Activated naive CD8-positive, alpha-beta T cell treated with anti-CD3 and anti-CD28 coated beads, Interleukin-2, amount 50 U/mL, for 24 hours (primary cell): ENCODE data around the gene ATF4.

Experiments
- ATAC-seq: fragments of 150-1000 bp; cut with Tn5 transposase; one replicate; pipeline ENCODE4 v1.10.0; 2021
- DNase-seq: peaks from one replicate; pipeline ENCODE4 v3.0.0; 2021
- H3K27ac Mint-ChIP-seq: one replicate; pipeline ENCODE4 v1.8.0; 2021; ENCODE audit warnings: mild to moderate bottlenecking, mixed read lengths
- H3K27me3 Mint-ChIP-seq: one replicate; pipeline ENCODE4 v1.8.0; 2021; ENCODE audit warnings: mixed read lengths
- H3K36me3 Mint-ChIP-seq: one replicate; pipeline ENCODE4 v1.8.0; 2021; ENCODE audit warnings: low read depth, mixed read lengths
- H3K4me1 Mint-ChIP-seq: one replicate; pipeline ENCODE4 v1.8.0; 2021; ENCODE audit warnings: mixed read lengths
- H3K4me3 Mint-ChIP-seq: one replicate; pipeline ENCODE4 v1.8.0; 2021; ENCODE audit warnings: mild to moderate bottlenecking, moderate library complexity, mixed read lengths
- H3K9me3 Mint-ChIP-seq: one replicate; pipeline ENCODE4 v1.8.0; 2021; ENCODE audit warnings: mixed read lengths

Gene ATF4

GRCh38 chr22:39524753-39525657 is 4.6 kb downstream of the ATF4 start:
- Mint-ChIP-seq H3K27ac (peak overlapping the region; percentile 84), H3K27me3 (peaks cover 2% of the 10 kb centered on the region), H3K36me3 (peaks cover 68% of the 10 kb centered on the region), H3K4me1 (peaks cover 78% of the 10 kb centered on the region), H3K4me3 (peak overlapping the region; percentile 46), H3K9me3 (no peaks in the 10 kb centered on the region)
- DNase-seq (no peak), ATAC-seq (no peak)

GRCh38 chr22:39525658-39525975 is 5.3 kb downstream of the ATF4 start:
- Mint-ChIP-seq H3K4me3 (peak overlapping the region; percentile 36), H3K27ac (peak overlapping the region; percentile 84), H3K27me3 (no peaks in the 10 kb centered on the region), H3K4me1 (peaks cover 79% of the 10 kb centered on the region), H3K36me3 (peaks cover 66% of the 10 kb centered on the region), H3K9me3 (no peaks in the 10 kb centered on the region)
- DNase-seq: no peak
- no peak for ATAC-seq

GRCh38 chr22:39526736-39527171 is 6.4 kb downstream of the ATF4 start:
- H3K4me1 Mint-ChIP-seq: peaks cover 88% of the 10 kb centered on the region
- peak overlapping the region; percentile 74 for H3K27ac Mint-ChIP-seq
- peak; percentile 39 for DNase-seq
- H3K36me3 Mint-ChIP-seq: peaks cover 64% of the 10 kb centered on the region
- H3K27me3 Mint-ChIP-seq: no peaks in the 10 kb centered on the region
- H3K9me3 Mint-ChIP-seq: no peaks in the 10 kb centered on the region
- no peak overlapping the region for H3K4me3 Mint-ChIP-seq
- ATAC-seq: peak; percentile 16

DNA sequence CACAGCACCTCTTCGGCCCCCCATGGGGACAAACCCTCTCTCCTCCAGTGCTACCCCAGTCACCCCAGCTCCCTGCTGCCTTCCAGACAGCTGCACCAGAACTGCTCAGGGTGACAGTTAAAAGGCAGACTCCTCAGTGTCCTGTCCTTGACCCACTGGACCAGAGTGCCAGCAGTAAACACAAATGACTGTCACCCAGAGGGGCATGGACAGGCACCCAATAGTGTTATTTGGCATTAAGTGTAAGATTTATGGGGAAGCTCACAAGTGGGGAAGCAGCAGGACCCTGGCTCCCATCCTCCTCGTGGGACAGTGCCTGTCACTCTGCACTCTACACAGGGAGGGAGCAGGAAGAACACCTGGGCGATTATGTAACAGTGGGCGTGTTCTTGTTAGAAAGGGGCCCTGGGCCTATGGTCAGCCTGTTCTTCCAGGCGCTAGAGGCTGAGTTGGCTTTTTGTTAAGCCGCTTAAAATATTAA is 7.2 kb downstream of the ATF4 start:
- DNase-seq: no peak
- Mint-ChIP-seq H3K4me3 (no peak overlapping the region), H3K36me3 (peaks cover 61% of the 10 kb centered on the region), H3K4me1 (peaks cover 85% of the 10 kb centered on the region), H3K27ac (peak overlapping the region; percentile 74), H3K9me3 (no peaks in the 10 kb centered on the region), H3K27me3 (no peaks in the 10 kb centered on the region)
- no peak for ATAC-seq

DNA sequence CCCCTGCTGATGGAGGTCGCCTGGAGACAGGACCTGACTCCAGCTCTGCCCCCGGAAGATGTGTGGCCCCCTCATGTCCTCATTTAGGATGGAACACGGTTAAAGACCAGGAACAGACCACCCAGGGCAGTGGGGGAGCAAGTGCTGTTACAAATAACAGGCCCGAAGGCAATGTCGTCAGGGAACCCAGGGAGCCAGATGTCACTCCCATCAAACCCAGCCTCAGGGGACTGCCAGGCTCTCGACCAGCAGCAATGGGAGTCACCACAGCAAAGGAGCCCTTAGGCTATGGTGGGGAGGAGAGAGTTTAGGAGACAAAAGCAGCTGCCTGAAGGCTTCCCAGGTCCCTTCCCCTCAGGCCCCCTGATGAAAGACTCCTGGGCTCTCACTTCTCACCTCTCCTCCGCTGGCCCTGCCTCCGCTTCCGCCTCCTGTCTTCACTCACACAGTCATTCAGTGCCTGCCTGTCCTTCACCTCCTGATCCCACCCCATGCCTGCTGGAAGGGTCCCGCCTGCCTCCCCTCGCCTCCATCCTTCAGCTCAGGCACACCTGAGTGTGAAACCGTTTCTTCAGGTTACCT is 7.8 kb downstream of the ATF4 start:
- no peaks in the 10 kb centered on the region for H3K27me3 Mint-ChIP-seq
- H3K4me1 Mint-ChIP-seq: peaks cover 83% of the 10 kb centered on the region
- peak overlapping the region; percentile 80 for H3K27ac Mint-ChIP-seq
- peak overlapping the region; percentile 97 for H3K4me3 Mint-ChIP-seq
- H3K9me3 Mint-ChIP-seq: no peaks in the 10 kb centered on the region
- DNase-seq (no peak), ATAC-seq (no peak)
- peaks cover 56% of the 10 kb centered on the region for H3K36me3 Mint-ChIP-seq

DNA sequence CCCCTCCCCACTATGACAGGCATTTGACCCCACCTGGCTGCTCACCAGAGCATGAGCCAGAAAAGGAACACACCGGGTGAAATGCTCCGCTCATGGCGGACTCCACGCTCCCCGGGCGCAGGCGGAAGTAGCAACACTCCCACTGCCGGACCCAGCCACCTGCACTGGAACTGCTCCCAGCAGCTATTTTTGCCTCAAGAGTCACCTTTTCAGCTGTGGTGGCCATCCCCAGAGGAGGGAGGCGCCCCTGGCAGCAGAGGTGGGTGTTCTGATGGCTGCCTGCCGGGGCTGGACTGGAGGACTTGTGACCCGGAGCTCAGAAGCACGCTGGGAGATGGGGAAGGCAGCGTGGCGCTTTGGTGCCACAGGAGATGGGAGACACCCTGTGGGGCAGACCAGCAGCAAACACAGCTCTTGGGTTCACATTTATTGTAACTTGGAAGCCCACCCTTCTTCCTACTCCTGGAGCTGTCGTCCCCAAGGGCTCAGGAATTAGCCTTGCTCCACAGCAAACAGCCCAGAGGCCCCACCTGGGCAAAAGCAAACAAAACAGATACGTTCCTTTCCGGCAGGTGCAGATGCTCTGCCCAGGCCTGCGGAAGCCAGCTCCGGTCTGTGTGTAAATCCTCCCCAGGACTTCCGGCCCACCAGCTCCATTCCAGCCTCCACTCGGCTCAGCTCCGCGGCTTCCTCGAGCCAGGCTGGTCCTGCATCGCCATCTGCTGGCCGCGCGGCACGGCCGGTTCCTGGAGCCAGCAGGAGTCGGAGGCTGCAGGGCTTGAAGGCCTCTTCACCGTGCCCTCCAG is 8.5 kb downstream of the ATF4 start:
- DNase-seq (peak; percentile 92), ATAC-seq (peak; percentile 25)
- Mint-ChIP-seq H3K27me3 (no peaks in the 10 kb centered on the region), H3K36me3 (peaks cover 52% of the 10 kb centered on the region), H3K27ac (peak overlapping the region; percentile 80), H3K9me3 (no peaks in the 10 kb centered on the region), H3K4me3 (peak overlapping the region; percentile 97), H3K4me1 (peaks cover 82% of the 10 kb centered on the region)

DNA sequence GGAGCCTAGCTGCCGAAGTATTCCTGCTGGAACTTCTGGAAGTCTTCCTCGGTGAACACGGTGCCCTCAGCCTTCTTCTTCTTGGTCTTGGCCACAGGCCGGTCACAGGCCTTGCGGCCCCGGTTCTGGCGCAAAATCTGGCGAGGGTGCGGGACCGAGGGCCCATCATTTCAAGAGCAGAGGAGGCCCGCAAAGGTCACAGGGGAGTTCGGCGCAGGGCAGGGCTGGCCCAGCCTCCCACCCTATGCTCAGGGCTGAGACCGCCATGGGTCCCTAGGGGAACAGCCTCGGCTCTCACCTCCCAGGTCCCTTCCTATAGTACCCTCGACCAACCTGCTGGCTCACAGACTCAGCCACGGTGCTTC is 9.1 kb downstream of the ATF4 start:
- H3K4me1 Mint-ChIP-seq: peaks cover 83% of the 10 kb centered on the region
- peak overlapping the region; percentile 97 for H3K4me3 Mint-ChIP-seq
- H3K9me3 Mint-ChIP-seq: no peaks in the 10 kb centered on the region
- no peaks in the 10 kb centered on the region for H3K27me3 Mint-ChIP-seq
- ATAC-seq (no peak), DNase-seq (no peak)
- H3K27ac Mint-ChIP-seq: peak overlapping the region; percentile 27
- peaks cover 47% of the 10 kb centered on the region for H3K36me3 Mint-ChIP-seq

DNA sequence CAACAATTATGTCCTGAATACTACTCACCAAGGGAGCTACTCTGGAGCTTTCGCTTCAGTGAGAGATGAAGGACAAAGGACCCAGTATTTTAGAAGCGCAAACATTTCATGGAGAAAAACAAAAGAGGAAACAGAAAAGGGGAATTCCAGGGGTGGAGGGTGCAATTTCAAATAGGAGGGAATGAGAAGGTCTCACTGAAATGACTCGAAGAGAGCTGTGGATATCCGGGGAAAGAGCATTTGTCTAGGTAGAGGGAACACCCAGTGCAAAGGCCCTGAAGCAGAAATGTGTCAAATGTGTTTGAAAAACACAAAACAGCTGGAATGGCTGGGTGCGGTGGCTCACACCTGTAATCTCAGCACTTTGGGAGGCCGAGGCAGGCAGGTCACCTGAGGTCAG is 9.8 kb downstream of the ATF4 start:
- ATAC-seq: no peak
- no peaks in the 10 kb centered on the region for H3K9me3 Mint-ChIP-seq
- H3K36me3 Mint-ChIP-seq: peaks cover 41% of the 10 kb centered on the region
- no peak for DNase-seq
- peak overlapping the region; percentile 97 for H3K4me3 Mint-ChIP-seq
- H3K27me3 Mint-ChIP-seq: no peaks in the 10 kb centered on the region
- peak overlapping the region; percentile 74 for H3K27ac Mint-ChIP-seq
- peaks cover 78% of the 10 kb centered on the region for H3K4me1 Mint-ChIP-seq

- H3K4me1 Mint-ChIP-seq: peaks cover 71% of the 10 kb centered on the region
- H3K4me3 Mint-ChIP-seq: peak overlapping the region; percentile 97
- H3K9me3 Mint-ChIP-seq: no peaks in the 10 kb centered on the region
- no peak for ATAC-seq
- H3K27ac Mint-ChIP-seq: peak overlapping the region; percentile 93
- no peaks in the 10 kb centered on the region for H3K27me3 Mint-ChIP-seq
- peaks cover 34% of the 10 kb centered on the region for H3K36me3 Mint-ChIP-seq
- no peak for DNase-seq
Measured at GRCh38 chr22:39530692-39531331, 10.4 kb downstream of the ATF4 start.

DNA sequence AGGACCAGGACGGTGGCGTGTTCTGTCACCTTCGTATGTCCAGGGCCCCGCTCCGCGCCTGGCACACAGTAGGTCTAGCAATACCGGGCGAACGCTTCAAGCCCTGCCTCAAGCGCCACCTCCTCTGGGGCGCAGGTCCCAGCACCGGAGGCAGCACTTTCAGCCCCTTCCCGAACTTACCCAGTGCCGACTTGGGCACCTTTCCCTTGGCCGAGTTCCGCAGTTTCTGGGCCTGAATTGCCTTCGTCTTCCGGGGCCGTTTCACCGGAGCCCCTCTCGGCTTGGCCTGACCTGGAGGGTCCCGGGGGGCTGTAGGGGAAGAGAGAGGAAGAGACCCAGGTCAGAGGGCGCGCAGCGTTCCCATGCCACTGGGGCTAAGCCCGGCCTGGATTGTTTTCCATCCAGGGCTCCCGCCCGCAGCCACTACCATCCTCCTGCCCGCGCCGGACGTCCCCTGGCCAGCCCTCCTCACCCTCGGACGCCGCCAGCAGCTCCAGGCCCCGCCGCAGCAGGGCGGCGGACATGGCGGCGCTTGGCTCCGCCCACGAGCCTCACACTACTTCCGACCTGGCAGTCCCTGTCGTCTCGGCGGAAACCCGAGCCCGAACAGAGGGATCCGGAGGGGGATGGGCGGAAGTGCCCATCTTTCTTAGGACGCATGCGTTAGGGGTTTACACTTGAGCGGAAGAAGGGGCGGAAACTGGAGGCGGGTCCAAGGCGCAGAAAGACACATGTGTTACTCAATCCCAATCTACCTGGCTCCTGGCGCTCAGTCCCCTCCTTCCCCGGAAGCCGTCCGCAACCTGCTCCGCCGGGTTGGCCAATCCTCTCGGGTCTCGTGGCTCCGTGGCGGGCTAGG is 12.1 kb downstream of the ATF4 start, which contains the start of gene RPS19BP1:
TSS of gene RPS19BP1 (minus strand) at position 534 of the 859 bp plus-strand sequence. CDS start at position 524, 10 bp downstream.
- Mint-ChIP-seq H3K27me3 (no peaks in the 10 kb centered on the region), H3K4me3 (peak within 1 kb of the TSS; percentile 97), H3K27ac (peak within 1 kb of the TSS; percentile 93), H3K9me3 (no peaks in the 10 kb centered on the region), H3K4me1 (peaks cover 61% of the 10 kb centered on the region), H3K36me3 (peaks cover 32% of the 10 kb centered on the region)
- peak; percentile 99 for DNase-seq
- ATAC-seq: peak; percentile 86

DNA sequence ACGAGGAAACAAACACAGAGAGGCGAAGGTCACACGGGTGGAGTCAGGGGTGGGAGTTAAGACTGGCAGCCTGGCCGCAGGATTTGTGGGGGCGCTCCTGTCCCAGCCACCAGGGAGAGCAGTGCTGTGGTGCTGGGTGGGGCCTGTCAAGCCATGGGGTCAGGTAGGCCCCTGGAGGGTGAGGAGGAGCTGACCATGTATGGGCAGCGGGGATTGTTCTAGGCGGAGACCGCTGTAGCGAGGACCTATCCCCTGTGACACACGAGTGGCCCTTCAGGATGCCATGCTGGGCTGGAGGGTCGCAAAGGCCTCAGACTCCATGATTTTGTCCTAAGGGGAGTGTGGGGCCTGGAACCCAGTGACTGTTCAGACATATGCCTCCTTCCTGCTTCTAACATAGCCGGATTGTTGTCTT is 13.7 kb downstream of the ATF4 start:
- H3K27me3 Mint-ChIP-seq: no peaks in the 10 kb centered on the region
- DNase-seq (no peak), ATAC-seq (no peak)
- H3K27ac Mint-ChIP-seq: no peak overlapping the region
- H3K9me3 Mint-ChIP-seq: no peaks in the 10 kb centered on the region
- H3K36me3 Mint-ChIP-seq: peaks cover 27% of the 10 kb centered on the region
- H3K4me3 Mint-ChIP-seq: peak overlapping the region; percentile 18
- H3K4me1 Mint-ChIP-seq: peaks cover 46% of the 10 kb centered on the region

GRCh38 chr22:39534591-39535356 is 14.4 kb downstream of the ATF4 start:
- H3K4me1 Mint-ChIP-seq: peaks cover 39% of the 10 kb centered on the region
- H3K36me3 Mint-ChIP-seq: peaks cover 21% of the 10 kb centered on the region
- ATAC-seq: no peak
- H3K9me3 Mint-ChIP-seq: no peaks in the 10 kb centered on the region
- peak; percentile 92 for DNase-seq
- H3K27me3 Mint-ChIP-seq: no peaks in the 10 kb centered on the region
- peak overlapping the region; percentile 18 for H3K4me3 Mint-ChIP-seq
- peak overlapping the region; percentile 29 for H3K27ac Mint-ChIP-seq

DNA sequence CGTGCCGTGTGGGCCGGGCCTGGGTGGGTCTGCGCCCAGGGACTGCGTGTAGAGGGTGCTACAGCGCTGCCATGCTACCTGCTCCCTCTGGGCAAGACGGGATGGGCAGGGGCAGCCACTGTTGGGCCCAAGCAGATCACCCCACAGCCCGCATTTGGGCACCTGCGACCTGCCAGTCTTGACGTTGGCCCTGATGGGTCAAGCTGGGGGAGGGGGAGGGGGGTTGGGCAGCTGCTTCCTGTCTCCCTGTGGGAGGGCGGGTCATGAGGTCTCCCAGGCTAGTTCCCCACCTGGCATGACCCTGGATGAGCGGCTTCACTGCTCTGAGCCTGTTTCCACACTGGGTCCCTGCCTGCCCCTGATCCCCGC is 15.0 kb downstream of the ATF4 start:
- no peaks in the 10 kb centered on the region for H3K9me3 Mint-ChIP-seq
- no peak for DNase-seq
- no peaks in the 10 kb centered on the region for H3K27me3 Mint-ChIP-seq

More for the DNA sequence above, 15.0 kb downstream of the ATF4 start:
- Mint-ChIP-seq H3K4me3 (no peak overlapping the region), H3K27ac (no peak overlapping the region), H3K36me3 (peaks cover 16% of the 10 kb centered on the region), H3K4me1 (peaks cover 33% of the 10 kb centered on the region)
- ATAC-seq: no peak
